Measurements from ENCODE around the gene UBALD2.
"Not testable (repeated sequence)": the region's sequence is repeated elsewhere in the genome, so short reads cannot be mapped to it uniquely, and the experiment has no call there.

Gene UBALD2

GRCh38 chr17:76265624-76266243 lies 586 bp downstream of the UBALD2 start:
- H3K9me3 Mint-ChIP-seq = no peaks in the 10 kb centered on the region
- no peaks in the 10 kb centered on the region for H3K27me3 Mint-ChIP-seq
- H3K4me3 Mint-ChIP-seq = peak overlapping the region; percentile 92
- H3K27ac Mint-ChIP-seq = peak overlapping the region; percentile 90
- H3K36me3 Mint-ChIP-seq = peaks cover 6% of the 10 kb centered on the region
- DNase-seq (ENCODE audit: low spot score in 2 of 2) (peak; percentile 45 to 59), ATAC-seq (ENCODE audit: low read depth) (no peak)
- H3K4me1 Mint-ChIP-seq = peaks cover 50% of the 10 kb centered on the region

- Mint-ChIP-seq H3K27me3 (no peaks in the 10 kb centered on the region), H3K4me3 (peak overlapping the region; percentile 92), H3K4me1 (peaks cover 52% of the 10 kb centered on the region), H3K9me3 (no peaks in the 10 kb centered on the region), H3K36me3 (peaks cover 6% of the 10 kb centered on the region), H3K27ac (peak overlapping the region; percentile 90)
- DNase-seq (ENCODE audit: low spot score in 2 of 2) = no peak
- ATAC-seq (ENCODE audit: low read depth) = no peak
These were observed 1.2 kb downstream of the UBALD2 start for GRCh38 chr17:76266244-76266938.

- Mint-ChIP-seq H3K4me3 (peak overlapping the region; percentile 92), H3K4me1 (peaks cover 46% of the 10 kb centered on the region), H3K36me3 (peaks cover 6% of the 10 kb centered on the region), H3K9me3 (no peaks in the 10 kb centered on the region), H3K27ac (peak overlapping the region; percentile 90), H3K27me3 (no peaks in the 10 kb centered on the region)
- DNase-seq (ENCODE audit: low spot score in 2 of 2) = no peak
- ATAC-seq (ENCODE audit: low read depth) = no peak
These were observed 2.0 kb downstream of the UBALD2 start for GRCh38 chr17:76267051-76267576.

GRCh38 chr17:76267581-76268001 lies 2.4 kb downstream of the UBALD2 start:
- ATAC-seq (ENCODE audit: low read depth); DNase-seq (ENCODE audit: low spot score in 2 of 2); H3K9me3 Mint-ChIP-seq; H3K27me3 Mint-ChIP-seq; H3K36me3 Mint-ChIP-seq: not testable (repeated sequence)
- Mint-ChIP-seq H3K27ac (peak overlapping the region; percentile 90), H3K4me1 (peaks cover 45% of the 10 kb centered on the region), H3K4me3 (peak overlapping the region; percentile 72)

- Mint-ChIP-seq H3K4me1 (peaks cover 44% of the 10 kb centered on the region), H3K27me3 (no peaks in the 10 kb centered on the region), H3K4me3 (peak overlapping the region; percentile 72), H3K36me3 (peaks cover 6% of the 10 kb centered on the region), H3K9me3 (no peaks in the 10 kb centered on the region), H3K27ac (peak overlapping the region; percentile 90)
- ATAC-seq (ENCODE audit: low read depth) (peak; percentile 20), DNase-seq (ENCODE audit: low spot score in 2 of 2) (peak; percentile 69 to 73)
These were observed 3.0 kb downstream of the UBALD2 start for GRCh38 chr17:76268015-76268749.

GRCh38 chr17:76268991-76269981 lies 4.1 kb downstream of the UBALD2 start:
- ATAC-seq (ENCODE audit: low read depth) (no peak), DNase-seq (ENCODE audit: low spot score in 2 of 2) (no peak)
- Mint-ChIP-seq H3K27ac (peak overlapping the region; percentile 90), H3K27me3 (no peaks in the 10 kb centered on the region), H3K36me3 (peaks cover 6% of the 10 kb centered on the region), H3K9me3 (no peaks in the 10 kb centered on the region), H3K4me3 (peak overlapping the region; percentile 27), H3K4me1 (peaks cover 43% of the 10 kb centered on the region)

- H3K27ac Mint-ChIP-seq = peak overlapping the region; percentile 90
- peak overlapping the region; percentile 27 for H3K4me3 Mint-ChIP-seq
- ATAC-seq (ENCODE audit: low read depth) = no peak
- no peaks in the 10 kb centered on the region for H3K9me3 Mint-ChIP-seq
- H3K4me1 Mint-ChIP-seq = peaks cover 44% of the 10 kb centered on the region
- H3K27me3 Mint-ChIP-seq = no peaks in the 10 kb centered on the region
- peaks cover 6% of the 10 kb centered on the region for H3K36me3 Mint-ChIP-seq
- peak; percentile 49 to 57 for DNase-seq (ENCODE audit: low spot score in 2 of 2)
These were observed 5.0 kb downstream of the UBALD2 start for GRCh38 chr17:76270127-76270592.

- DNase-seq (ENCODE audit: low spot score in 2 of 2) (peak in 1 of 2 donors; percentile 49), ATAC-seq (ENCODE audit: low read depth) (no peak)
- Mint-ChIP-seq H3K27me3 (no peaks in the 10 kb centered on the region), H3K4me1 (peaks cover 52% of the 10 kb centered on the region), H3K4me3 (peak overlapping the region; percentile 79), H3K9me3 (no peaks in the 10 kb centered on the region), H3K27ac (peak overlapping the region; percentile 90), H3K36me3 (peaks cover 6% of the 10 kb centered on the region)
These were observed 5.9 kb downstream of the UBALD2 start for GRCh38 chr17:76270770-76271668.

GRCh38 chr17:76271669-76272540 lies 6.8 kb downstream of the UBALD2 start:
- H3K36me3 Mint-ChIP-seq = peaks cover 6% of the 10 kb centered on the region
- no peaks in the 10 kb centered on the region for H3K27me3 Mint-ChIP-seq
- DNase-seq (ENCODE audit: low spot score in 2 of 2) (peak; percentile 83 to 91), ATAC-seq (ENCODE audit: low read depth) (peak; percentile 59)
- H3K4me3 Mint-ChIP-seq = peak overlapping the region; percentile 79
- peaks cover 56% of the 10 kb centered on the region for H3K4me1 Mint-ChIP-seq
- no peaks in the 10 kb centered on the region for H3K9me3 Mint-ChIP-seq
- peak overlapping the region; percentile 90 for H3K27ac Mint-ChIP-seq

GRCh38 chr17:76272541-76273444 lies 7.6 kb downstream of the UBALD2 start:
- peak; percentile 4 for ATAC-seq (ENCODE audit: low read depth)

More at GRCh38 chr17:76272541-76273444, 7.6 kb downstream of the UBALD2 start:
- Mint-ChIP-seq H3K4me1 (peaks cover 56% of the 10 kb centered on the region), H3K4me3 (peak overlapping the region; percentile 79), H3K9me3 (no peaks in the 10 kb centered on the region), H3K36me3 (peaks cover 4% of the 10 kb centered on the region), H3K27ac (peak overlapping the region; percentile 90), H3K27me3 (no peaks in the 10 kb centered on the region)
- DNase-seq (ENCODE audit: low spot score in 2 of 2) = peak; percentile 51 to 79
